ENCODE measurements around the gene TMEM125. TPM values are rescaled to one million over a fixed set of nuclear protein-coding genes. Genes with fewer than 3 reads are reported as not detected.

Gene TMEM125
- total RNA-seq, 2 experiments from 2014 or later: not detected

GRCh38 chr1:43305926-43306687 is 36.3 kb downstream of the TMEM125 start:
- ChIA-PET CTCF (no interaction called here), POLR2A (no interaction called here)

DNA sequence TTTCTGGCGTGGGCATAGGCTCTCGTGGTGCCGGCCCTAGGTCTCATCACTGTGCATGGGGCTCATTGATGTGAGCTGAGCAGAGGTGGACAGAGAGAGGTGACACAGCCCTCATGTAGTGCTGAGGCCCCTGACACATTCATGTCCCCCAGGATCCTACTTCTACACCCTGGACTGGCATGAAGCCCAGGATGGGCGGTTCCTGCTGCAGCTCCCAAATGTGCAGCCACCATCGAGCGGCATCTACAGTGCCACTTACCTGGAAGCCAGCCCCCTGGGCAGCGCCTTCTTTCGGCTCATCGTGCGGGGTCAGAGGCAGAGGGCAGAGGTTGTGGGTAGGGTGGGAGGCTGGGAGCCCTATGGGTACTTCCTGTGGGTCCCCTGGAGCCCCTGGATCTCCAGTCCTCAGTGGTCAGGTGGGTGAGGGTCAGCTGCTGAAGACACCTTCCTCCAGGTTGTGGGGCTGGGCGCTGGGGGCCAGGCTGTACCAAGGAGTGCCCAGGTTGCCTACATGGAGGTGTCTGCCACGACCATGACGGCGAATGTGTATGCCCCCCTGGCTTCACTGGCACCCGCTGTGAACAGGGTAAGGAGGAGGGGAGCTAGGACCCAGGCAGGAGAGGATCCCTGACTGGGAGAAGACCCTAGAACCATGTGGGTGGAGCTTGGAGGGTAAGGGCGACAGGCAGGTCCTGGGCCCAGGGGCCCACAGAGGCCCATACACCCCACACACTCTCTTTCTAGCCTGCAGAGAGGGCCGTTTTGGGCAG is 37.1 kb downstream of the TMEM125 start:
- ChIA-PET POLR2A (no interaction called here), CTCF (interaction anchor here (0.6 kb wide), 1 partner anchor 14 kb away, joined by 3 read pairs; no protein-coding TSS in a partner anchor)

DNA sequence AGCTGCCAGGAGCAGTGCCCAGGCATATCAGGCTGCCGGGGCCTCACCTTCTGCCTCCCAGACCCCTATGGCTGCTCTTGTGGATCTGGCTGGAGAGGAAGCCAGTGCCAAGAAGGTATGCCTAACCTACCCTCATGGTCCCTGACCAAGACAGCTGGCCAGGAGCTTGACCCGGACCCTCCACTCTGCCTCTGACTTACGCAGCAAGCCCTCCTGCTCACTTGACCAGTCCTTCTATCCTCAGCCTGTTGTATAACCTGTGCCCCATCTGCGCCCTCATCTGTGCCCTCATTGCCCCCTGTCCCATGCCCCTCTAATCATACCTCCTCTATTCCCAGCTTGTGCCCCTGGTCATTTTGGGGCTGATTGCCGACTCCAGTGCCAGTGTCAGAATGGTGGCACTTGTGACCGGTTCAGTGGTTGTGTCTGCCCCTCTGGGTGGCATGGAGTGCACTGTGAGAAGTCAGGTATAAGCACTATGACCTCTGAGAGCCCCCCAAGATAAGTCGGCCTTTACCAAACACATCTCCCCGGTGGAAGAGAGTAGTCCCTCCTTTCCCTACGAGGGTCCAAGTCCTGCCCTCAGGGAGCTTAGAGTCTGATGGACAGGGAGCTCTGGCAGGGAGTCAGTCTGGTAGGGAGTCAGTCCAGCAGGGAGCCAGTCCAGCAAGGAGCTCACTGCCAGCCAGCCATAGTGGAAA is 37.8 kb downstream of the TMEM125 start:
- POLR2A ChIA-PET: no interaction called here
- CTCF ChIA-PET: interaction anchor here (0.6 kb wide), 1 partner anchor 15 kb away, joined by 3 read pairs; no protein-coding TSS in a partner anchor

DNA sequence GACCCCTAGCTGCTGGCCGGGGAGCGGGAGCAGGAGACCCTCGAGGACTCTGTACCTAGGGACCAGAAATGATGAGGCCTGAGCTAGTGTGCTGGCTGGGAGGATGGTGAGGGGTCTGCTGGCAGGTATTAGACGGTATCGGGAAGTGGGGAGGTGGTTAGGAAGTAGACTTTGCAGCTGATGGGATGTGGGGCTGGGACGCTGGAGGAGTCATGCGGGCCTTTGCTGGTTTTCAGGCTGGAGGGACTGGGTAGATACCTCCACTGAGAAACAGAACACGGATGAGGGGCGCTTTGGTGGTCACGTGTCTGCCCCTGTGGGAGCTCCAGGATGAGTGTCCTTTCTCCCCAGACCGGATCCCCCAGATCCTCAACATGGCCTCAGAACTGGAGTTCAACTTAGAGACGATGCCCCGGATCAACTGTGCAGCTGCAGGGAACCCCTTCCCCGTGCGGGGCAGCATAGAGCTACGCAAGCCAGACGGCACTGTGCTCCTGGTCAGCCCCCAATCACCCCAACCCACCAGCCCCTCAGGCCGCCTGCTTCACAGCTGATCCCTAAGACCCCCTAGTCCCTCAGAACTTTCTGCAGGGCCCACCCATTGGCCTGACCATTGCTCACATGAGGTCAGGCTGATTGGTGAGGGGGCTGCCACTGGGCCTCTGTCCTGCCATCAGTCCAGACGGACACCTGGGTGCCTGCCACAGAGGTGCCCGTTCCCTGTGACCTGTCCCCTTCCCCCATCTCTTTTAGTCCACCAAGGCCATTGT is 39.0 kb downstream of the TMEM125 start:
- CTCF ChIA-PET: no interaction called here
- POLR2A ChIA-PET: no interaction called here

GRCh38 chr1:43309405-43310025 is 39.7 kb downstream of the TMEM125 start:
- POLR2A ChIA-PET: no interaction called here
- CTCF ChIA-PET: no interaction called here

DNA sequence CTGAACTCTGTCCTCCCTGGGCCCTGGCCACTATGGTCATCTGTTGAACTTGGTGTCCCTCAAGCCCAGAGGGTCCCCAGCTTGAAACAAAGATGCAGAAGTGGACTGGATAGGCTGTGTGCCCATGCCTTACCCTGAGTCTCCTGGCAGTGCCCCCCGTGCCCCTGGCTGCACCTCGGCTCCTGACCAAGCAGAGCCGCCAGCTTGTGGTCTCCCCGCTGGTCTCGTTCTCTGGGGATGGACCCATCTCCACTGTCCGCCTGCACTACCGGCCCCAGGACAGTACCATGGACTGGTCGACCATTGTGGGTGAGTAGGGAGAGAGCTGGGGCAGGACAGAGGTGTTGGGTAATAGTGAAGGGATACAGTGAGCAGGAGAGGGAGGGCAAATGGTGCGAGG is 41.7 kb downstream of the TMEM125 start:
- POLR2A ChIA-PET: no interaction called here
- CTCF ChIA-PET: no interaction called here

DNA sequence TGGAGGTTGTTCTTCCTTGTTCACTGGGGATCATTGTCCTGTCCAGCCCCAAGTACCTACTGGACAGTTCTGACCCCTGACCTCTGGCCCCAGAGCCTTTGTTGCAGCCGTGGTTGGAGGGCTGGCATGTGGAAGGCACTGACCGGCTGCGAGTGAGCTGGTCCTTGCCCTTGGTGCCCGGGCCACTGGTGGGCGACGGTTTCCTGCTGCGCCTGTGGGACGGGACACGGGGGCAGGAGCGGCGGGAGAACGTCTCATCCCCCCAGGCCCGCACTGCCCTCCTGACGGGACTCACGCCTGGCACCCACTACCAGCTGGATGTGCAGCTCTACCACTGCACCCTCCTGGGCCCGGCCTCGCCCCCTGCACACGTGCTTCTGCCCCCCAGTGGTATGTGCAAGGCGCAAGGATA is 42.4 kb downstream of the TMEM125 start:
- POLR2A ChIA-PET: no interaction called here
- CTCF ChIA-PET: no interaction called here

DNA sequence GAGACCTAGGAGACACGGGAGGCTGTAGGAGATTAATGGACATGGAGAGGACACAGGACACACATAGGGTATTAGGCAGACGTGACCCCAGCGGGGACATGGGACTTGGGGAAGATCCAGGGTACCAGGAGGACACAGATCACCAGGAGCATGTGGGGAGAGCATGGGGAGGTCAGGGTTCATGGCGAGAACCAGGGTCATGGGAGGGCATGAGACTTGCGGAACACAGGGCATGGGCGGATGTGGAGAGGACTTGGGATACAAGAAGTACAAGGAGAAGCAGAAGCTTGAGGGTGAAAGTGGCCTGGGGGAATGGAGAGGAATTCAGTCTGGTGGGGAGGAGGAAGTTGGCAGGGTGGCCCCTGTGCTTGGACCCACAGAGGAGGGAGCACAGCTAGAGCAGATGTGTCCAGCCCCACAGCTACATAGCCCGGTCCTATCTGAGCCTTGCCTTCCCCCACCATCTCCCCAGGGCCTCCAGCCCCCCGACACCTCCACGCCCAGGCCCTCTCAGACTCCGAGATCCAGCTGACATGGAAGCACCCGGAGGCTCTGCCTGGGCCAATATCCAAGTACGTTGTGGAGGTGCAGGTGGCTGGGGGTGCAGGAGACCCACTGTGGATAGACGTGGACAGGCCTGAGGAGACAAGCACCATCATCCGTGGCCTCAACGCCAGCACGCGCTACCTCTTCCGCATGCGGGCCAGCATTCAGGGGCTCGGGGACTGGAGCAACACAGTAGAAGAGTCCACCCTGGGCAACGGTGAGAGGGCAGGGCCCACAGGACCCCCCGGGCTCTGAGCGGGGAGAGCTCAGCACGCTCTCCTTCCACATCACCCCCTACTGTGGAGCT is 43.1 kb downstream of the TMEM125 start:
- POLR2A ChIA-PET: no interaction called here
- CTCF ChIA-PET: no interaction called here

GRCh38 chr1:43313771-43314170 is 44.0 kb downstream of the TMEM125 start:
- ChIA-PET POLR2A (no interaction called here), CTCF (no interaction called here)

- ChIA-PET POLR2A (no interaction called here), CTCF (no interaction called here)
These were observed 44.5 kb downstream of the TMEM125 start for GRCh38 chr1:43314233-43314632.

GRCh38 chr1:43315481-43315880 is 45.7 kb downstream of the TMEM125 start:
- CTCF ChIA-PET: no interaction called here
- POLR2A ChIA-PET: no interaction called here

- POLR2A ChIA-PET: no interaction called here
- CTCF ChIA-PET: no interaction called here
These were observed 46.4 kb downstream of the TMEM125 start for GRCh38 chr1:43315963-43316737.

- ChIA-PET POLR2A (no interaction called here), CTCF (no interaction called here)
These were observed 47.1 kb downstream of the TMEM125 start for GRCh38 chr1:43316738-43317520.

- ChIA-PET CTCF (no interaction called here), POLR2A (no interaction called here)
These were observed 48.2 kb downstream of the TMEM125 start for GRCh38 chr1:43317817-43318471.

- POLR2A ChIA-PET: no interaction called here
These were observed 49.0 kb downstream of the TMEM125 start for GRCh38 chr1:43318831-43319230.

GRCh38 chr1:43319288-43319687 is 49.5 kb downstream of the TMEM125 start:
- CTCF ChIA-PET: no interaction called here
- POLR2A ChIA-PET: no interaction called here

More at GRCh38 chr1:43318831-43319230, 49.0 kb downstream of the TMEM125 start:
- CTCF ChIA-PET: no interaction called here

- ChIA-PET CTCF (no interaction called here), POLR2A (no interaction called here)
These were observed 50.0 kb downstream of the TMEM125 start for GRCh38 chr1:43319766-43320165.
